ENCODE results near the gene PLPP4.

DNA sequence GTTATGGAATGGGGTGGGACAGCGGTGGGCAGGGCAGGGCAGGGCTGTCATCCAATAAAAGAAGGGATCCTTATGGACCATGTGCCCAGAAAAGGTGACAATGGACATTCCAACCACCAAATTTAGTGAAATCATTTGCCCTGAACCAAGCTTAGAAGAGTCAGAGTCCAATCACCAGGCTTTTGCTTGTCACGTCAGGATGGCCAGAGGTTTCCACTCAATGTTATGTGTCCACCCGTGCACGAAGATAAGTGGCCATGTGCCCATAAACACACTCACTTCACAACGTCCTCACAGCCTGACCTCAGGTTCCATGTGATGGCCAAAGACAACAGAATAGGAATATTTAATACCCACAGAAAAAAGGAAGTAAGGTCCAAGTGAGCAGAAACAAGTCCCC, 36.6 kb upstream of the PLPP4 start:
- TF ChIP-seq, protein P1, sequence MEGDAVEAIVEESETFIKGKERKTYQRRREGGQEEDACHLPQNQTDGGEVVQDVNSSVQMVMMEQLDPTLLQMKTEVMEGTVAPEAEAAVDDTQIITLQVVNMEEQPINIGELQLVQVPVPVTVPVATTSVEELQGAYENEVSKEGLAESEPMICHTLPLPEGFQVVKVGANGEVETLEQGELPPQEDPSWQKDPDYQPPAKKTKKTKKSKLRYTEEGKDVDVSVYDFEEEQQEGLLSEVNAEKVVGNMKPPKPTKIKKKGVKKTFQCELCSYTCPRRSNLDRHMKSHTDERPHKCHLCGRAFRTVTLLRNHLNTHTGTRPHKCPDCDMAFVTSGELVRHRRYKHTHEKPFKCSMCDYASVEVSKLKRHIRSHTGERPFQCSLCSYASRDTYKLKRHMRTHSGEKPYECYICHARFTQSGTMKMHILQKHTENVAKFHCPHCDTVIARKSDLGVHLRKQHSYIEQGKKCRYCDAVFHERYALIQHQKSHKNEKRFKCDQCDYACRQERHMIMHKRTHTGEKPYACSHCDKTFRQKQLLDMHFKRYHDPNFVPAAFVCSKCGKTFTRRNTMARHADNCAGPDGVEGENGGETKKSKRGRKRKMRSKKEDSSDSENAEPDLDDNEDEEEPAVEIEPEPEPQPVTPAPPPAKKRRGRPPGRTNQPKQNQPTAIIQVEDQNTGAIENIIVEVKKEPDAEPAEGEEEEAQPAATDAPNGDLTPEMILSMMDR (IDR thresholded peaks at IDR 0.05) = no peak
- no peak for TF ChIP-seq POLR2A (IDR thresholded peaks at IDR 0.05)
